ENCODE results near the gene FAM78A.

GRCh38 chr9:131263701-131264100, 12.6 kb downstream of the FAM78A start:
- TF ChIP-seq POLR2AphosphoS5 (IDR thresholded peaks at IDR 0.05): no peak
- TF ChIP-seq CTCF (IDR thresholded peaks at IDR 0.05 in 8 of 11, conservative IDR thresholded peaks at IDR 0.05 in 3 of 11): no peak
- TF ChIP-seq POLR2A (IDR thresholded peaks at IDR 0.05): no peak

Measured in spleen (tissue), 7 donors.